ENCODE measurements around the gene RAC2. TPM values are rescaled to one million over a fixed set of nuclear protein-coding genes. Genes with fewer than 3 reads are reported as not detected.

RAC2 gene
- total RNA-seq, 1 donor from 2014 or later = 26.1 TPM

GRCh38 chr22:37222440-37222971 is 21.6 kb downstream of the RAC2 start:
- no peak for DNase-seq (ENCODE audit: low spot score)

GRCh38 chr22:37221424-37222333 is 22.4 kb downstream of the RAC2 start:
- DNase-seq (ENCODE audit: low spot score) = no peak

- no peak for DNase-seq (ENCODE audit: low spot score)
These were observed 23.5 kb downstream of the RAC2 start for GRCh38 chr22:37220543-37220981.

- no peak for DNase-seq (ENCODE audit: low spot score)
These were observed 24.5 kb downstream of the RAC2 start for GRCh38 chr22:37219533-37219932.

- DNase-seq (ENCODE audit: low spot score) = no peak
These were observed 25.2 kb downstream of the RAC2 start for GRCh38 chr22:37218771-37219411.

- DNase-seq (ENCODE audit: low spot score) = no peak
These were observed 25.7 kb downstream of the RAC2 start for GRCh38 chr22:37218399-37218770.

GRCh38 chr22:37215890-37216289 is 28.2 kb downstream of the RAC2 start:
- no peak for DNase-seq (ENCODE audit: low spot score)

GRCh38 chr22:37214731-37215030 is 29.4 kb downstream of the RAC2 start:
- DNase-seq (ENCODE audit: low spot score) = no peak

GRCh38 chr22:37213941-37214730 is 29.9 kb downstream of the RAC2 start:
- no peak for DNase-seq (ENCODE audit: low spot score)

GRCh38 chr22:37213218-37213855 is 30.7 kb downstream of the RAC2 start:
- DNase-seq (ENCODE audit: low spot score) = no peak

- peak; percentile 72 for DNase-seq (ENCODE audit: low spot score)
These were observed 31.7 kb downstream of the RAC2 start, which contains the start of gene SSTR3 for GRCh38 chr22:37212174-37212906. TSS of gene SSTR3 (minus strand) at chr22:37212477. CDS start at chr22:37207803, 4,674 bp downstream.

GRCh38 chr22:37211866-37212173 is 32.2 kb downstream of the RAC2 start:
- DNase-seq (ENCODE audit: low spot score) = no peak

- peak; percentile 49 for DNase-seq (ENCODE audit: low spot score)
These were observed 32.8 kb downstream of the RAC2 start for GRCh38 chr22:37211075-37211865.

- peak; percentile 62 for DNase-seq (ENCODE audit: low spot score)
These were observed 33.8 kb downstream of the RAC2 start for GRCh38 chr22:37210041-37210803.

GRCh38 chr22:37209140-37209845 is 34.8 kb downstream of the RAC2 start:
- peak; percentile 74 for DNase-seq (ENCODE audit: low spot score)

GRCh38 chr22:37208401-37209139 is 35.5 kb downstream of the RAC2 start:
- DNase-seq (ENCODE audit: low spot score) = peak; percentile 75

- peak; percentile 41 for DNase-seq (ENCODE audit: low spot score)
These were observed 36.1 kb downstream of the RAC2 start for GRCh38 chr22:37207981-37208380.
